Stimulated activated naive B cell treated with anti-CD40 and anti-IgM and Interleukin-4, amounts not matched to agents 10 μg/mL and 1 μg/mL and 100 μg/mL, for 72 hours (primary cell): Measurements from ENCODE around the gene HNRNPLL.
"Not testable (repeated sequence)": the region's sequence is repeated elsewhere in the genome, so short reads cannot be mapped to it uniquely, and the experiment has no call there.

Experiments
- ATAC-seq, 2 donors: fragments of 150-1000 bp; cut with Tn5 transposase; replicated peaks; 2 replicates each; pipeline ENCODE4 v1.10.0; 2021; ENCODE audit warnings: moderate library complexity in 1 of 2
- DNase-seq: peaks from one replicate; pipeline ENCODE4 v3.0.0; 2021
- H3K27ac Mint-ChIP-seq: one replicate; pipeline ENCODE4 v1.8.0; 2022; ENCODE audit warnings: mild to moderate bottlenecking, mixed read lengths
- H3K27me3 Mint-ChIP-seq, 2 donors: one replicate each; pipeline ENCODE4 v1.8.0; 2022; ENCODE audit warnings: mixed read lengths in 2 of 2
- H3K36me3 Mint-ChIP-seq, 2 donors: one replicate each; pipeline ENCODE4 v1.8.0; 2022; ENCODE audit warnings: mixed read lengths in 2 of 2, mild to moderate bottlenecking in 1 of 2
- H3K4me1 Mint-ChIP-seq, 2 donors: one replicate each; pipeline ENCODE4 v1.8.0; 2022; ENCODE audit warnings: mixed read lengths in 2 of 2, mild to moderate bottlenecking in 1 of 2
- H3K4me3 Mint-ChIP-seq, 2 donors: one replicate each; pipeline ENCODE4 v1.8.0; 2022; ENCODE audit warnings: mild to moderate bottlenecking in 2 of 2, mixed read lengths in 2 of 2, moderate library complexity in 1 of 2
- H3K9me3 Mint-ChIP-seq, 2 donors: one replicate each; pipeline ENCODE4 v1.8.0; 2022; ENCODE audit warnings: mixed read lengths in 2 of 2, mild to moderate bottlenecking in 1 of 2

The HNRNPLL gene

DNA sequence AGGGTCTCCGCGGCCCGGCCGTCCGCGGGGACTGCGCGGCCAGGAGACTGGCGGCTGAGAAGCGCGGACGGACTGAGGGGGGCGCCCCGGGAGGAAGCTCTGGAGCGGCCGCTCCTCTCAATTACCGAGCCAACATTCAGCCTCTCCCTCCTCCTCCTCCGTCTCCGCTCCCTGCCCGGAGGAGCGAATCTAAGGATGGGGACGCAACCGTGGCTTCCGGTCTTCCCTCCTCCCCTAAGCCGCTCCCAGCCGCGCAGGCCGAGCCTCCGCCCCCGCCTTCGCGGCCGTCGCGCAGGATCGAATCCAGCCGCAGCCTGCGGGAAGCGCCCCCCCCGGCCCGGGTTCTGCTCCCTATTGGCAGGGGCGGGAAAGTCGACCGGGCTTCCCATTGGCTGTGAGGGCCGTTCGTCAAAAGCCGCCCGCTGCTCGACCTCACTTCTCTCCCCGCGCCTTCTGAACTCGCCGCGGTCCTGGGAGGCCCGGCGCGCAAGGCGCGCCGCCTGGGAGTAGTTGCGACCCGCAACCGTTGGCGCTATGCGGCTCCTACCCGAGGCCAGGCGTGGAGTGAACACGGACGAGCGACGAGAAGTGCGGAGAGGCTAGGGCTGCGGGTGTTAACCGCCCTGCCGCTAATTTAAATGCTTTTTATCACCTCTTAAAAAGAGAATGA lies at the start of gene HNRNPLL:
Gene HNRNPLL (minus strand): TSS at position 197 of the 670 bp plus-strand sequence. CDS start 302 bp downstream, outside the sequence.
- peaks cover 3 to 27% of the 10 kb centered on the region in 2 donors for H3K27me3 Mint-ChIP-seq
- H3K36me3 Mint-ChIP-seq: no peaks in the 10 kb centered on the region
- H3K4me3 Mint-ChIP-seq: peak within 1 kb of the TSS; percentile 88 to 91
- peaks cover 14 to 36% of the 10 kb centered on the region in 2 donors for H3K4me1 Mint-ChIP-seq
- H3K9me3 Mint-ChIP-seq: no peaks in the 10 kb centered on the region
- DNase-seq: peak; percentile 91
- ATAC-seq: peak; percentile 89 to 90
- H3K27ac Mint-ChIP-seq: peak within 1 kb of the TSS; percentile 82

DNA sequence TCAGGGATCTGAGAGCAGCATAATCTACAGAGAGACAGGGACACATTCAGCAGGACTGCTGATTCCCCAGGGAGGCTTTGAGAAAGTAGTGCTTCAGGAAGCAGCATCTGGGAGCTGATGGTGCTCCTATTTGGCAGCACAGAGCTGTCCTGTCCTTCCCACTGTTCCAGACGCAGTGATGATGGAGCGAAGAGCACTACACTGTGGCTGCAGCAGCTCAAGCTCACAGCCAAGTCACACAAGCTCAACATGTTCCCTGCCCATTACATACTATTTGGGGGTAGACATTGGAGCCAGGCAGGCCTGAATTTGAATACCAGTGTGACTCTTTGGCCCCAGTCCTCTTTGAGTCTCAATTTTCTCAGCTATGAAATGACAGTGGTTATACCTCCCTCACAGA lies 48.0 kb upstream of the HNRNPLL start:
- H3K4me1 Mint-ChIP-seq: peaks cover 36 to 62% of the 10 kb centered on the region in 2 donors
- no peak overlapping the region for H3K4me3 Mint-ChIP-seq
- ATAC-seq (no peak), DNase-seq (no peak)
- no peak overlapping the region for H3K27ac Mint-ChIP-seq
- H3K36me3 Mint-ChIP-seq: no peaks in the 10 kb centered on the region
- peaks cover 10 to 36% of the 10 kb centered on the region in 2 donors for H3K27me3 Mint-ChIP-seq
- peaks cover 0 to 2% of the 10 kb centered on the region in 2 donors for H3K9me3 Mint-ChIP-seq

DNA sequence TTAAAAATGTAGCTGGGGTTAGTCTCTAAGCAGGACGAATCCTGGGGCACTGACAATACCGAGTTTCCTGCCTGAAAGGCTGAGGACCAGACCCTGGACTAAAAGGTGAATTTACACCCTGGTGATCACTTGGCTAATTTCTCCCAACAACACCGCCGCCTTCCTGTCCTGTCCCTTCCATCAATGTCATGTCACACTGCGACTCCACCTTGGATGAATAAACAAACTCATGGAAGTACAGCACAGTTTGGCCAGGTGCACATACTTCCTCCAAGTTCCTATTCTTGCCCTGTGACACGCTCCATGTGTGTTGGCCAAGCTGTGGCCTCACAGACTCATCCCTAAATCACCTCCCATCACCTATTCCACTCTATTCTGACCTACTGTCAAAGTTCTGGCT lies 47.3 kb upstream of the HNRNPLL start:
- H3K36me3 Mint-ChIP-seq: no peaks in the 10 kb centered on the region
- ATAC-seq: no peak
- DNase-seq: no peak
- H3K4me3 Mint-ChIP-seq: no peak overlapping the region
- H3K27me3 Mint-ChIP-seq: peaks cover 5 to 29% of the 10 kb centered on the region in 2 donors
- peaks cover 32 to 56% of the 10 kb centered on the region in 2 donors for H3K4me1 Mint-ChIP-seq
- H3K9me3 Mint-ChIP-seq: peaks cover 0 to 2% of the 10 kb centered on the region in 2 donors
- H3K27ac Mint-ChIP-seq: peak overlapping the region; percentile 1

DNA sequence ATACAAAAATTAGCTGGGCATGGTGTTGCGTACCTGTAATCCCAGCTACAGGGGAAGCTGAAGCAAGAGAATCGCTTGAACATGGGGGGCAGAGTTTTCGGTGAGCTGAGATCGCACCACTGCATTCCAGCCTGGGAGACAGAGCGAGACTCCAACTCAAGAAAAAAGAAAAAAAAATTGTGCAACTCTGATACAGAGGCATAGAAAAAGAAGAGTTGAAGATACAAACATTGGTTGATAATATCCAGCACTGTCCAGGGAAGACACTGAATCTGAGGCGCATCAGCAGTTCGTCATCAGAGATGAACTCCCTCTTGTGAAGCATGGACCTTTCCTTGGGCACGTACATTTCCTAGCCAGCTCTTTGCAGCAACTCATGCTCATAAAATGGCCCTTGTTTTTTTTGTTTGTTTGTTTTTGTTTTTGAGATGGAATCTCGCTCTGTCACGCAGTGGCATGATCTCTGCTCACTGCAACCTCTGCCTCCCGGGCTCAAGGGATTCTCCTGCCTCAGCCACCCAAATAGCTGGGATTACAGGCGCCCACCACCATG lies 46.5 kb upstream of the HNRNPLL start:
- ATAC-seq: no peak
- no peak for DNase-seq
- H3K9me3 Mint-ChIP-seq: peaks cover 0 to 2% of the 10 kb centered on the region in 2 donors
- no peak overlapping the region for H3K4me3 Mint-ChIP-seq
- H3K4me1 Mint-ChIP-seq: peaks cover 28 to 48% of the 10 kb centered on the region in 2 donors
- no peaks in the 10 kb centered on the region for H3K36me3 Mint-ChIP-seq
- H3K27ac Mint-ChIP-seq: no peak overlapping the region
- peaks cover 5 to 24% of the 10 kb centered on the region in 2 donors for H3K27me3 Mint-ChIP-seq

DNA sequence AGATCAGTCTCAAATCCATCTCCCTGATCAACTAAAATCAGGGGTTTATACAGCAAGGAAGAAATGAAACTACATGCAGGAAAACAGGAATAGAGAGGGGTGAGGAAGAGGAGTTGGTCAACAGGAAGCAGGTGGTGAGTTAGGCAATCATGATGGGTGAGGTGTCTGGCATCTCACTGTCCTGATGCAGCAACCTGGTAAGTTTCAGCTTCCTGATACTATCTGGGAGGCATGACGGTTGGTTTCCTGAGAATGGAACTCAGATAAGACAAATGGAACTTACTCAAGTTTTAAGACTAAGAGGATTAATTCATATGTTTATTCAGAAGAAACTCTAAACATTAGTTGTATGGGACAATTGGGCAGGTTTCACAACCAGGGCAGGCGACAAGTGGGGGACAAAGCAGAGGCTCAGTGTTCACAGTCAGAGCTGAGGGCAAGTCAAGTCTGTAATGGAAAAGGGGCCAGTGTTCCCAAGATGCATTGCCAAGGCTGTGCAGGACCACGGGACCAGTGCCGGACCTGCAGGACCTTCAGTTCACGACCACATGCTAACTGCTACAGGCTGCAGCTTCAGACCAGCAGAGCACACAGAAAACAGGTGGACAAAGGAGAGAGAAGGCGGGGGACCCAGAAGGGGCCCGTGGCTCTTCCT lies 45.5 kb upstream of the HNRNPLL start:
- ATAC-seq: no peak
- peaks cover 5 to 24% of the 10 kb centered on the region in 2 donors for H3K27me3 Mint-ChIP-seq
- peaks cover 21 to 38% of the 10 kb centered on the region in 2 donors for H3K4me1 Mint-ChIP-seq
- no peak for DNase-seq
- no peak overlapping the region for H3K4me3 Mint-ChIP-seq
- H3K9me3 Mint-ChIP-seq: peaks cover 4 to 5% of the 10 kb centered on the region in 2 donors
- peaks cover 2 to 3% of the 10 kb centered on the region in 2 donors for H3K36me3 Mint-ChIP-seq
- H3K27ac Mint-ChIP-seq: no peak overlapping the region

DNA sequence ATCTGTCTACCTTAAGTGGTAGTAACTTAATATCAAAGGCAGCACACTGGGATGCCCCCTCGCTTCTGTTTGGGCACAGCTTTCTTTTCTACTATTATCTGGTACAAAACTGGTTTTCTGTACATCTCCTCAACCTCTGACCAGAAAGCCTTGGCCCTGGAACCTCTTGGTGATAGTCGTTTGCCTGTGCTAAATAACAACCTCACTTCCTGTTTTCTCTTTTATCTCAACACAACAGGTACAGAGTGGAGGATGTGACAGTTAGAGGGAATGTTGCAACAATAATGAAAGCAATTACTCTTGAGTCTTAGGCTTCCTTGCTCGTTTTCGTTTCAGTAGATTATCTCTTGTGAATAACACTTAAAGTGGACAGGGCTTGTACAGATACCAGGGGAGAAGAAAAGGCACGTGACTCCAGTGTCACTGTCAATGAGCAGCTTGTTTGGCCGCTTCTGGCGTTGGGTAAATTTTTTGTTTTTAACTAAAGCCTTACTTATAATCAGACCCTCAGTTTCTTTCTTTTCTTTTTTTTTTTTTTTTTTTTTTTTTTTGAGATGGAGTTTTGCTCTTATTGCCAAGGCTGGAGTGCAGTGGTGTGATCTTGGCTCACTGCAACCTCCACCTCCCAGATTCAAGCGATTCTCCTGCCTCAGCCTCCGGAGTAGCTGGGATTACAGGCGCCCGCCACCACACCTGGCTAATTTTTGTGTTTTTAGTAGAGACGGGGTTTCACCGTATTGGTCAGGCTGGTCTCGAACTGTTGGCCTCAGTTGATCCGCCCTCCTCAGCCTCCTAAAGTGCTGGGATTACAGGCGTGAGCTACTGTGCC lies 41.2 kb upstream of the HNRNPLL start:
- Mint-ChIP-seq H3K27me3 (peaks cover 0 to 13% of the 10 kb centered on the region in 2 donors), H3K4me1 (peaks cover 11 to 13% of the 10 kb centered on the region in 2 donors)
- not testable (repeated sequence) for ATAC-seq, H3K27ac Mint-ChIP-seq, DNase-seq, H3K4me3 Mint-ChIP-seq, H3K36me3 Mint-ChIP-seq, H3K9me3 Mint-ChIP-seq

DNA sequence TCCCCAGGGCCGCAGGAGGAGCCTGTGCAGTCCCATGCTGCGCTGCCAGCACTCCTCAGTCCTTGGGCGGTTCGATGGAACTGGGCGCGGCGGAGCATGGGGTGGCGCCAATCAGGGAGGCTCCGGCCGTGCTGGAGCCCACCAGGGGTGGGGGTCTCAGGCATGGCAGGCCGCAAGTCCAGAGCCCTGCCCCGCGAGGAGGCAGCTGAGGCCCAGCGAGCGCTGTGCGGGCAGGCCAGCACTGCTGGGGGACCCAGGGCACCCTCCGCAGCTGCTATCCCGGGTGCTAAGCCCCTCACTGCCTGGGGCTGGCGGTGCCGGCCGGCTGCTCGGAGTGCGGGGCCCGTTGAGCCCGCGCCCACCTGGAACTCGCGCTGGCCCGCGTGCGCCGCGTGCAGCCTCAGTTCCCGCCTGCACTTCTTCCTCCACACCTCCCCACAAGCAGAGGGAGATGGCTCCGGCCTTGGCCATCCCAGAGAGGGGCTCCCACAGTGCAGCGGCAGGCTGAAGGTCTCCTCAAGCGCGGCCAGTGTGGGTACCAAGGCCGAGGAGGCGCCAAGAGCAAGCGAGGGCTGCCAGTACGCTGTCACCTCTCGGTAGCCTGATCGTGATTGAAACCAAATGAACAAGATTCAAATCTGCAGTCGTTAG lies 40.4 kb upstream of the HNRNPLL start:
- Mint-ChIP-seq H3K27me3 (peaks cover 0 to 13% of the 10 kb centered on the region in 2 donors), H3K4me3 (no peak overlapping the region), H3K27ac (no peak overlapping the region), H3K36me3 (peaks cover 2 to 3% of the 10 kb centered on the region in 2 donors), H3K4me1 (peaks cover 6 to 8% of the 10 kb centered on the region in 2 donors), H3K9me3 (peaks cover 4 to 5% of the 10 kb centered on the region in 2 donors)
- no peak for DNase-seq
- ATAC-seq: no peak

DNA sequence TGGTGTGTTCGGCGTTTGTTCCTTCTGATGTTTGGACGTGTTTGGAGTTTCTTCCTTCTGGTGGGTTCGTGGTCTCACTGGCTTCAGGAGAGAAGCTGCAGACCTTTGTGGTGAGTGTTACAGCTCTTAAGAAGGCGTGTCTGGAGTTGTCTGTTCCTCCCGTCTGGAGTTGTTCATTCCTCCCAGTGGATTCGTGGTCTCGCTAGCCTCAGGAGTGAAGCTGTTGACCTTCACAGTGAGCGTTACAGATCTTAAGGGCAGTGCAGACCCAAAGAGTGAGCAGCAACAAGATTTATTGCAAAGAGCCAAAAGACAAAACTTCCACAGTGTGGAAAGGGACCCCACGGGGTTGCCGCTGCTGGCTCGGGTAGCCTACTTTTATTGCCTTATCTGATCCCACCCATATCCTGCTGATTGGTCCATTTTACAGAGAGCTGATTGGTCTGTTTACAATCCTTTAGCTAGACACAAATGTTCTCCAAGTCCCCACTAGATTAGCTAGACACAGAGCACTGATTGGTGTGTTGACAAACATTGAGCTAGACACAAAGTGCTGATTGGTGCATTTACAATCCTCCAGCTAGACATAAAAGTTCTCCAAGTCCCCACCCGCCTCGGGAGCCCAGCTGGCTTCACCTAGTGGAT lies 39.8 kb upstream of the HNRNPLL start:
- not testable (repeated sequence) for H3K27ac Mint-ChIP-seq, H3K4me3 Mint-ChIP-seq, ATAC-seq, DNase-seq, H3K36me3 Mint-ChIP-seq, H3K9me3 Mint-ChIP-seq, H3K4me1 Mint-ChIP-seq
- peaks cover 0 to 12% of the 10 kb centered on the region in 2 donors for H3K27me3 Mint-ChIP-seq

DNA sequence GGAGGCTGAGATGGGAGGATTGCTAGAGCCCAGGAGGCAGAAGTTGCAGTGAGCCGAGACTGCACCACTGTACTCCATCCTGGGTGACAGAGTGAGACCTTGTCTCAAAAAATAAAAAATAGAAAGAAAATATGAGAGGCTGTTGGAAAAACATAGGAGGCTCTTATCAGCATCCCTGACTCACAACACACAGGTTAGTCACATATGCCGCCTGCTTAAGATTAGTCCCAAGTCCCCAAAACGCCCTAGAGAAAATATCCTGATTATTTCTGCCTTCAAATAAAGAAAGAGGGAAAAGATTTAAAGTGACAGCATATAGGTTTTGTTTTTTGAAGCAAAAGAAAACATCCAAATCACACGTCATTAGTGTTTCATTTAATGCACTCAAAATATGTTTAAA lies 33.3 kb upstream of the HNRNPLL start:
- DNase-seq (no peak), ATAC-seq (no peak)
- H3K9me3 Mint-ChIP-seq: peaks cover 0 to 2% of the 10 kb centered on the region in 2 donors
- peak overlapping the region; percentile 25 for H3K27ac Mint-ChIP-seq
- no peak overlapping the region for H3K4me3 Mint-ChIP-seq
- H3K27me3 Mint-ChIP-seq: peaks cover 6 to 21% of the 10 kb centered on the region in 2 donors
- H3K4me1 Mint-ChIP-seq: peaks cover 14 to 24% of the 10 kb centered on the region in 2 donors
- H3K36me3 Mint-ChIP-seq: peaks cover 3 to 4% of the 10 kb centered on the region in 2 donors

DNA sequence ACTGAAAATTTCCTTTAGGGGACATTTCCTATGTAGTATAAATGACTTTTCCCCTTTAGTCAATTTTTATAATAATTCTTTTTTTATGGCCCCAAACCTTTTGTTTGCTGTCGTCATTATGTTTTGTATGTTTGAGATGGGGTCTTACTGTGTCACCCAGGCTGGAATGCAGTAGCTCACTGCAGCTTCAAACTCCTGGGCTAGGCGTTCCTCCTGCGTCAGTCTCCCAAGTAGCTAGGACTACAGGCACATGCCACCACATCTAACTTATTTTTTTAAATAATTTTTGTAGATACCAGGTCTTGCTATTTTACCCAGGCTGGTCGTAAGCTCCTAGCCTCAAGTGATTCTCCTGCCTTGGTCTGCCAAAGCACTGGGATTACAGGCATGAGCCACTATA lies 32.4 kb upstream of the HNRNPLL start:
- Mint-ChIP-seq H3K36me3 (peaks cover 3 to 4% of the 10 kb centered on the region in 2 donors), H3K4me3 (no peak overlapping the region), H3K4me1 (peaks cover 14 to 24% of the 10 kb centered on the region in 2 donors), H3K27me3 (peaks cover 10 to 25% of the 10 kb centered on the region in 2 donors), H3K27ac (no peak overlapping the region), H3K9me3 (peaks cover 0 to 2% of the 10 kb centered on the region in 2 donors)
- ATAC-seq (no peak), DNase-seq (no peak)

DNA sequence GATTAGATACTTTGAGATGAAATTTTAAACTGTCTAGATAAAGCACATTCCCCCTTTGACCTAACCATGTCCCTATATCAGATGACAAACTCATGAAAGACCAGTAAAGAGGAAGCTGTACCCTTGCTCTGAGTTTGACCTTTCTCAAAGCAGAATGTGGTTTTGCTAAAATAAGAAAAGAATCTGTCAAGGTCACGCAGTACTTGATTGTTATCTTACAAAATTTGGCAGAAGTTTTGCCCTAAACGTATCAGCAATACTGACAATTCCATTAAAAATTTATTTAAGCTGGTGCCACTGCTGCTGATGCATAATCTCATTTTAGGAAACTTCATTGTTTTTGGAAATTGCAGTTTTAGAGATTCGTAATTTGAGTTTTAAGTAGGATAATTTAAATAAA lies 32.0 kb upstream of the HNRNPLL start:
- ATAC-seq (peak; percentile 99 to 100), DNase-seq (no peak)
- Mint-ChIP-seq H3K9me3 (peaks cover 4% of the 10 kb centered on the region in 2 donors), H3K36me3 (peaks cover 3 to 4% of the 10 kb centered on the region in 2 donors), H3K4me3 (peak overlapping the region in 1 of 2 donors; percentile 39), H3K27me3 (peaks cover 10 to 30% of the 10 kb centered on the region in 2 donors), H3K27ac (no peak overlapping the region), H3K4me1 (peaks cover 14 to 24% of the 10 kb centered on the region in 2 donors)

DNA sequence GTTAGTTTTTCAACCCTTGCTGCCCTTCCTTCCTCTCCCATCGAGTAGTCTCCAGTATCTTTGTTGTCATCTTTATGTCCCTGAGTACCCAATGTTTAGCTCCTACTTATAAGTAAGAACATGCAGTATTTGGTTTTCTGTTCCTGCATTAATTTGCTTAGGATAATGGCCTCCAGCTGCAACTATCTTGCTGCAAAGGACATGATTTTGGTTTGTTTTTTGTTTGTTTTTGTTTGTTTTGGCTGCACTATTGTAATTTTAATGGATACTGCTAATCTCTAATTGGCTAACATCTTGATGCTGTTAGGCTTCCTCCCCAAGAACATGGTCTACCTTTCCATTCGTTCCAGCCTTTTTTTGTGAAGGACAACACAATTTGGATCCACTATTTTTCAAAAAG lies 31.2 kb upstream of the HNRNPLL start:
- H3K27ac Mint-ChIP-seq: no peak overlapping the region
- peaks cover 4 to 5% of the 10 kb centered on the region in 2 donors for H3K9me3 Mint-ChIP-seq
- no peak overlapping the region for H3K4me3 Mint-ChIP-seq
- DNase-seq (no peak), ATAC-seq (no peak)
- H3K27me3 Mint-ChIP-seq: peaks cover 10 to 30% of the 10 kb centered on the region in 2 donors
- peaks cover 14 to 24% of the 10 kb centered on the region in 2 donors for H3K4me1 Mint-ChIP-seq
- peaks cover 3 to 4% of the 10 kb centered on the region in 2 donors for H3K36me3 Mint-ChIP-seq

DNA sequence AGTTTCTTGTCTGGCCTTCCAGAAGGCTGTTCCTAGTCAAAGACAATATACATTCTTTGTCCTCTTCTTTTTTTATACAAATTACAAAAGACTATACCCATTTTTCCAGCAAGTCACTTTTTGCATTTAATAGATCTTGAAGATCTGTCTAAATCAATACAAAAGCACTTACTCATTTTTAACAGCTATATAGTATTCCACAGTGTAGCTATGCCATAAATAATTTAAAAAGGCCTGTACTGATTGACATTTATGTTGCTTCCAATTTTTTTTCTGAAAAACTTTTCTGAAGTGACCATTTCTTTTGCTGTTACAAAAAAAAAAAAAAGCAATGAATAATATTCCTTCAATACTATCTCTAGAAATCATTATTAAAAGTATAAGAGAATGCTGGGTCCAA lies 30.3 kb upstream of the HNRNPLL start:
- peaks cover 3 to 4% of the 10 kb centered on the region in 2 donors for H3K36me3 Mint-ChIP-seq
- peaks cover 14 to 24% of the 10 kb centered on the region in 2 donors for H3K4me1 Mint-ChIP-seq
- H3K27ac Mint-ChIP-seq: no peak overlapping the region
- H3K9me3 Mint-ChIP-seq: peaks cover 4 to 5% of the 10 kb centered on the region in 2 donors
- H3K4me3 Mint-ChIP-seq: no peak overlapping the region
- H3K27me3 Mint-ChIP-seq: peaks cover 10 to 21% of the 10 kb centered on the region in 2 donors
- ATAC-seq (no peak), DNase-seq (no peak)
